ENCODE measurements around the gene CEMIP. TPM values are rescaled to one million over a fixed set of nuclear protein-coding genes. Genes with fewer than 3 reads are reported as not detected.

CEMIP gene
- polyA plus RNA-seq, 3 donors = not detected

GRCh38 chr15:80801891-80802680 lies 22.9 kb downstream of the CEMIP start:
- Histone ChIP-seq H4K20me1 (ENCODE audit: insufficient read depth, low read length) (no peaks in the 10 kb centered on the region), H3K4me1 (ENCODE audit: control insufficient read depth in 1 of 2, insufficient read depth in 2 of 2, low read length in 2 of 2) (no peaks in the 10 kb centered on the region), H3K79me2 (ENCODE audit: insufficient read depth, low read length) (no peaks in the 10 kb centered on the region), H3K4me3 (replicated peaks in 1 of 3; ENCODE audit: low read depth in 2 of 3, low read length in 3 of 3) (no peak overlapping the region), H3K27ac (ENCODE audit: low read depth in 1 of 2, low read length in 2 of 2) (no peak overlapping the region), H3K27me3 (ENCODE audit: control insufficient read depth in 2 of 2, insufficient read depth in 2 of 2, low read length in 2 of 2) (no peaks in the 10 kb centered on the region), H3K9me3 (replicated peaks in 1 of 2; ENCODE audit: control insufficient read depth in 1 of 2, insufficient read depth in 1 of 2, low read length in 2 of 2) (no peaks in the 10 kb centered on the region), H2AFZ (ENCODE audit: insufficient read depth, low read depth, low read length, poor library complexity, severe bottlenecking) (no peak overlapping the region), H3K4me2 (replicated peaks; ENCODE audit: extremely low read depth, low read length, poor library complexity, severe bottlenecking) (no peak overlapping the region), H3K36me3 (replicated peaks in 1 of 2; ENCODE audit: control insufficient read depth in 1 of 2, insufficient read depth in 2 of 2, low read length in 2 of 2) (no peaks in the 10 kb centered on the region), H3K9ac (ENCODE audit: insufficient read depth, low read length, poor library complexity, severe bottlenecking) (no peak overlapping the region)
- 92% methylated on average over 10 of the region's 10 CpGs for WGBS (ENCODE audit: insufficient coverage)
- no peak for TF ChIP-seq CTCF (IDR thresholded peaks at IDR 0.05)
- H3K4me3 Mint-ChIP-seq = no peak overlapping the region
- H3K36me3 Mint-ChIP-seq = no peaks in the 10 kb centered on the region
- intact Hi-C loops (cut with micrococcal nuclease) = no loop called here
- no peaks in the 10 kb centered on the region for H3K4me1 Mint-ChIP-seq
- no peaks in the 10 kb centered on the region for H3K9me3 Mint-ChIP-seq
- H3K27me3 Mint-ChIP-seq (ENCODE audit: low read depth in 3 of 3) = peaks cover 2 to 5% (median 3%) of the 10 kb centered on the region in 3 donors
- no peak overlapping the region for H3K27ac Mint-ChIP-seq
- DNase-seq = no peak

GRCh38 chr15:80803580-80804525 lies 24.7 kb downstream of the CEMIP start:
- Histone ChIP-seq H3K4me2 (replicated peaks; ENCODE audit: extremely low read depth, low read length, poor library complexity, severe bottlenecking) (no peak overlapping the region), H3K9ac (ENCODE audit: insufficient read depth, low read length, poor library complexity, severe bottlenecking) (no peak overlapping the region), H3K27me3 (ENCODE audit: control insufficient read depth in 2 of 2, insufficient read depth in 2 of 2, low read length in 2 of 2) (no peaks in the 10 kb centered on the region), H3K4me1 (ENCODE audit: control insufficient read depth in 1 of 2, insufficient read depth in 2 of 2, low read length in 2 of 2) (no peaks in the 10 kb centered on the region), H3K4me3 (replicated peaks in 1 of 3; ENCODE audit: low read depth in 2 of 3, low read length in 3 of 3) (no peak overlapping the region), H3K27ac (ENCODE audit: low read depth in 1 of 2, low read length in 2 of 2) (no peak overlapping the region), H4K20me1 (ENCODE audit: insufficient read depth, low read length) (no peaks in the 10 kb centered on the region), H2AFZ (ENCODE audit: insufficient read depth, low read depth, low read length, poor library complexity, severe bottlenecking) (no peak overlapping the region), H3K9me3 (replicated peaks in 1 of 2; ENCODE audit: control insufficient read depth in 1 of 2, insufficient read depth in 1 of 2, low read length in 2 of 2) (no peaks in the 10 kb centered on the region), H3K79me2 (ENCODE audit: insufficient read depth, low read length) (no peaks in the 10 kb centered on the region), H3K36me3 (replicated peaks in 1 of 2; ENCODE audit: control insufficient read depth in 1 of 2, insufficient read depth in 2 of 2, low read length in 2 of 2) (no peaks in the 10 kb centered on the region)
- no peak for DNase-seq
- TF ChIP-seq CTCF (IDR thresholded peaks at IDR 0.05) = no peak
- H3K27ac Mint-ChIP-seq = no peak overlapping the region
- H3K9me3 Mint-ChIP-seq = no peaks in the 10 kb centered on the region
- no peaks in the 10 kb centered on the region for H3K4me1 Mint-ChIP-seq
- no peaks in the 10 kb centered on the region for H3K36me3 Mint-ChIP-seq
- WGBS (ENCODE audit: insufficient coverage) = 90% methylated on average over 3 of the region's 7 CpGs
- H3K27me3 Mint-ChIP-seq (ENCODE audit: low read depth in 3 of 3) = peaks cover 2 to 5% (median 2%) of the 10 kb centered on the region in 3 donors
- peak overlapping the region in 1 of 2 donors; percentile 53 for H3K4me3 Mint-ChIP-seq
- intact Hi-C loops (cut with micrococcal nuclease) = no loop called here
